Measurements from ENCODE around the gene DRD4.

DNA sequence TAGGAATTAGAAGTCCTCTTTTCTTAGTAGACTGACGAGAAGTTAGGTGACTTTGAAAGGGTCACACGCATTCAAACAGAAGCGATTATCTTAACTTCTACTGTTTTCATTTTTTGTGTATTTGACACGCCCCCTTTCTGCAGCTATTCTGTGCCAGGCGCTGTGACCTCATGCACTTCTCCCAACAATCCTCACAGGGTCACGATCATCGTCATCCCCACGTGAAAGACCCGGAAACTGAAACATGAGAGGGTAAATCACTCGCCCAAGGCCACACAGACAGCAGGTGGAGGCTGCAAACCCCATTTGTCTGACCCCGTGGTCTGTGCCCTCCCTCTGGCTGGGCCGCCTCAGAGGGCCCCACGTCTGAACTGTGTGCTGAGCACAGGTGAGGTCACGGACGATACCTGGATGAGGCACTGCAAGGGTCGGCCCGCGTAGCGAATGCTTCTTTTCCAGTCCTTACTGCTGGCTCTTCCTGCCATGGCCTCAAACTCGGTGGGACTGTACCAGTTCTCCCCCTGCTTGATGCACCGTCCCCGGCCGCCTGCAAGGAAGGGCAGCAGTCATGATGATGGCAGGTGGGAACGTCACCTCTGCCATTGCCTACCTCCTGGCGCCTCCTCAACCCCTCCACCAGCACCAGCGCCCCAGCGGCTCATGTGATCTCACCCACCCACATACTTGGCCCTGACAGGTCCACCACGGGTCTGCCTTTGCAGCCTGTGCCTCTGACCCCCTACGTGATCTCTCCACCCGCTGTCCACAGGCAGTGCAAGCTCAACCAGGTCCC lies 49.6 kb downstream of the DRD4 start:
- TF ChIP-seq, protein P1, sequence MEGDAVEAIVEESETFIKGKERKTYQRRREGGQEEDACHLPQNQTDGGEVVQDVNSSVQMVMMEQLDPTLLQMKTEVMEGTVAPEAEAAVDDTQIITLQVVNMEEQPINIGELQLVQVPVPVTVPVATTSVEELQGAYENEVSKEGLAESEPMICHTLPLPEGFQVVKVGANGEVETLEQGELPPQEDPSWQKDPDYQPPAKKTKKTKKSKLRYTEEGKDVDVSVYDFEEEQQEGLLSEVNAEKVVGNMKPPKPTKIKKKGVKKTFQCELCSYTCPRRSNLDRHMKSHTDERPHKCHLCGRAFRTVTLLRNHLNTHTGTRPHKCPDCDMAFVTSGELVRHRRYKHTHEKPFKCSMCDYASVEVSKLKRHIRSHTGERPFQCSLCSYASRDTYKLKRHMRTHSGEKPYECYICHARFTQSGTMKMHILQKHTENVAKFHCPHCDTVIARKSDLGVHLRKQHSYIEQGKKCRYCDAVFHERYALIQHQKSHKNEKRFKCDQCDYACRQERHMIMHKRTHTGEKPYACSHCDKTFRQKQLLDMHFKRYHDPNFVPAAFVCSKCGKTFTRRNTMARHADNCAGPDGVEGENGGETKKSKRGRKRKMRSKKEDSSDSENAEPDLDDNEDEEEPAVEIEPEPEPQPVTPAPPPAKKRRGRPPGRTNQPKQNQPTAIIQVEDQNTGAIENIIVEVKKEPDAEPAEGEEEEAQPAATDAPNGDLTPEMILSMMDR (IDR thresholded peaks at IDR 0.05), result no peak
- TF ChIP-seq POLR2AphosphoS5 (IDR thresholded peaks at IDR 0.05) (no peak), POLR2A (IDR thresholded peaks at IDR 0.05) (no peak)

Data from prostate gland (tissue), 2 donors.